HG02885 (cell line): Measurements from ENCODE around the gene RBM19.

Experiments used
- ATAC-seq: cut with Tn5 transposase; IDR thresholded peaks from one replicate; pipeline ENCODE4 v1.9.1; 2021; ENCODE audit warnings: mild to moderate bottlenecking; ENCODE audit not compliant: unreplicated experiment, poor library complexity

The RBM19 gene

GRCh38 chr12:113844495-113845210, 121.5 kb downstream of the RBM19 start:
- no peak for ATAC-seq

DNA sequence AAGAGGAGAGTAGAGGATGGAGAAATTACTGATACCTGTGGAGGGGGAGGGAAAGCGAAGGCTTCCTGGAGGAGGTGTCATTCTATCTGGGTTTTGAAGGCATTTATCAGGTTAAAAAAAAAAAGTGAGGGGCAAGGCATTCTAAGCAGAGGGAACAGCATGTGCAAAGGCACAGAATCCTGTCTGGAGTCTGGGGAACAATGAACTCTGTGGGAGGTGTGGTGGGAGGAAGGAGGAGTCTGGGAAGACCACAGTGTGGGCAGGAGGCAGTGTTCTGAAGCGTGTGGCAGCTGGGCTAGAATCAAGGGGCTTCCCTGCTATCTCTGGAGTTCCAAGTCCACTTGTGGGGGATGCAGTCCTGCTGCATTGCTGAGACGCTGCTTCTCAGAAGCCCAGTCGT, 123.4 kb downstream of the RBM19 start:
- ATAC-seq: no peak

- ATAC-seq: no peak
Measured at GRCh38 chr12:113841786-113842185, 124.3 kb downstream of the RBM19 start.

DNA sequence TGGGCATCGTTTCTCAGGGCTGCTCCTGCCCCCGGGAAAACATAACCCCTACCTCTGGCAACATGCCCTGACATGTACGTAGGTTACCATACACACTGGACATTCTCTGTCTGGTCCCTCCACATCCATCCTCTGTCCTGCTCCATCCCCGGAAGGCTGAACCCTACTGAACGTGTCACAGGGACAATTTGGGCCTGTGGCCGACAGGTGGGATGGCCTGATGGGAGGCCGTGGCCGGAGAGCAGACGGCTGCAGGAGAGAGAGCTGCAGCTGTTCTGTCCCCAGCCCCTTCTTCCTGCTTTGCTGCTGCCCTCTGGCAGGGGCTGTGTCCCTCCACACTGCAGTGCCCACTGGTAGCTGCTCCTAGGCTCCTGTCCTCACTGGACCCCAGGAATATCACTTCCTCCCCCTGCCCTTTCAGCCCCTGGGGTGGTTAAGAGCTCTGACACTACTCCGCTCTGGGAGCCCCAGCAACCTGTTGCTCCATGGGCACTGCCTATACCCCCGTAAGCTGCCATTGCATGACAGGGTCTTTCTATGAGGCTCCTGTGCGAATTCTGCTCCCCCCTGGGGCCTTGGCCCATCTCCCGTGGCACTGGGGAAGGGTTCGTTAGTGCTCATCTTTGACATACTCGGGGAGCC, 125.6 kb downstream of the RBM19 start:
- ATAC-seq: no peak

- no peak for ATAC-seq
Measured at GRCh38 chr12:113838896-113839295, 127.2 kb downstream of the RBM19 start.

DNA sequence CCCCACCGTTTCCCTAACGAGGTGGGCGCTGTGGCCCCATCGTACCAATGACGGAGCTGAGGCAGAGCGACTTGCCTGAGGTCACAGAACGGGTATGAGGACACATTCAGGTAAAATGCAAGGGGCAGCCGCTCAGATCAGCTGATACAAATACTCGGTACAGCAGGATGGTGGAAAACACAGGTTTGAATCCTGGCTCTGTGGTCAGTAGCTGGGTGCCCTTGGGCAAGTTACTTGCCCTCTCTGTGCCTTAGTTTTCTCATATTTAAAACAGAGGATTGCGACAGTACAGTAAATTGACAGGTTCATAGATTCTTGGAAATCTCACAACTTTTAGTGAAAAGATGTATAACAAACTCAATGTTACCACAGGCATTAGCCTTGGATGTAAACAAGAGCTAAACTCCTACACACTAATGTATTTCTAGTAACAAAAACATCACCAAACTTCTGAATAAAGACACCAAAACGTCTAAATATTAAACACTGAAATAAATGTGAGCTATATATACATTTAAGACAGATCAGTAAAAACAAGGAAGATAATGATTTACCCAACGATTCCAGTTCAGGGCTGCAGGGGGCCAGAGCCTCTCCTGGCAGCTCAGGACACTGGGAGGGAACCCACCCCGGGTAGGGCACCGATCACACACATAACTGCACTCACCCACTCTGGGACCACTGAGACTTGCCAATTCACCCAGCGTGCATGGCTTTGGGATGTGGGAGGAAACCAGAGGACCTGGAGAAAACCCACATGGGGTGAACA, 128.4 kb downstream of the RBM19 start:
- no peak for ATAC-seq

- no peak for ATAC-seq
Measured at GRCh38 chr12:113837084-113837483, 129.0 kb downstream of the RBM19 start.

- no peak for ATAC-seq
Measured at GRCh38 chr12:113835896-113836295, 130.2 kb downstream of the RBM19 start.

GRCh38 chr12:113835433-113835832, 130.7 kb downstream of the RBM19 start:
- no peak for ATAC-seq

DNA sequence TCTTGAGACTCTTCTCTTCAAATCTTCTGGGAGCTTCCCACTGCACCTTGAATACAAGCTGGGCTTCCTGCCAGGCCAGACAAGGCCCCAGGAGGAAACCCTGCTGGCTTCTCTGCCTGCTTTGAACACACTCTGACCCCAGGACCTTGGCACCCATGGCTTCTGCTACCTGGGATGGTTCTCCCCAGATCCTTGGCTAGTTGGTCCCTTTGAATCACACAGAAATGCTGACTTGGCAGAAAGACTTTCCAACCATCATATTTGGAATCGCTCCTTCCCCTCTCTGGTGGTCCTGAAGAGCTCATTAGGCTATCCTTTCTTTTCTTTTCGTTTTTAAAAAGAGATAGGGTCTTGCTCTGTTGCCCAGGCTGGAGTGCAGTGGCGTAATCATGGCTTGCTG, 132.7 kb downstream of the RBM19 start:
- ATAC-seq: no peak

DNA sequence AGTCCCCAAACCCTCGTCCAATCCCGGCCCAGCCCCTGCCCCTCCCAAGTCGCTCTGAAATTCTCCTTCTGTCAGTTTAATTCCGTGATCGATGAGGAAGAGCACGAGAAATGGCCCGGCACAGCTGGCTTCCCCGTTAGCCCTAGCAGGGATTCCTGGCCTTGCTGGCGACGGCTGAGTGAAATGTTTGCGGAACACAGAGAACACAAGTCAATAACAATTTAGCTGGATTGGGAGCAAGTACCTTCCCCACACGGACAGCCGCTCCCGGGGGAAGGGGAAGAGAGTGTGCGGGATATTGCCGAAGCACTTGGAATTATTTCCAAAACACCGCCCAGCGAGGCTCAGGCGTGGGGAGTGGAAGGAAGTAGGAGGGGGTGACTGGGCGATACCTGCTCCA, 134.6 kb downstream of the RBM19 start:
- ATAC-seq: no peak

GRCh38 chr12:113831016-113831415, 135.1 kb downstream of the RBM19 start:
- no peak for ATAC-seq

DNA sequence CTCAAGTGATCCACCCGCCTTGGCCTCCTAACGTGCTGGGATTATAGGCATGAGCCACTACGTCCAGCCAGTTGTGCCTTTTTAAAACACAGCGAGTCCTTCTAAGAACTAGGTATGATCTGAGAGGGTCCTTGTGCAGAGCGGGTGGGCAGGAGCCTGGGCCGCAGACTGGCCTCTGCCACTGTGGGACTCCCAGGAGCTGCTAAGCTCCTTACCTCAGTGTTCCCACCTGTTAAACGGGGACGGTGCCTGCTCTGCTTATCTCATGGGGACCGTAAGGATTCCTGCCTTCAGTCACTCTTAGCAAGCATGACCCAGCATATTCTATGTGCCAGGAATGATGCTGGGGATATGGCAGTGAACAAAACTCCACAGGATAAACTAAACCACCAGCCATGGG, 136.9 kb downstream of the RBM19 start:
- ATAC-seq: no peak

DNA sequence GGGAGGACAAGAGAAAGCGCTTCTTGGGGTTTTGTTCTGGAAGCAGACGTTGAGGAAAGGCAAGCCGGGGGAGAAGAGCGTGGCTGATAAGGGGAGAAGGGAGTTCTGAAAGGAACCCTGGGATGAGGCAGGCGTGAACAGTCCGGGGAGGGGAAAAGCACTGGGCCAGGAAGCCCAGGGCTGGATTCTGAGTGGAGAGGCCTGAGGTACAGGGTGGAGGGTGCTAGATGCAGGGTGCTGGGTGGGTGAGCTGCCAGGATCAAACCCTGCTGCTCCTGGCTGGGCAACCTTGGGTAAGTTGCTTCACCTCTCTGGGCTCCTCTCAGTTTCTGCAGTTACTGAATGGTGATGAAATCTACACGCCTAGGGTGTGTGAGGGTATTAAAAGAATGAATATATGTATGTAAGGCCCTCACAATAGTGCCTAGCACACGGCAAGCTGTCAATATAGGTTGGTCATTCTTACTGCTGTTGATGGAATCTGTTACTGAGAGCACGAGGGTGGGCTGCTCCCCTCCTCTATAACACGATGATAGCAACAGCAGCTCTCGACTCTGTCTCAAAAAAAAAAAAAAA, 138.5 kb downstream of the RBM19 start:
- no peak for ATAC-seq

DNA sequence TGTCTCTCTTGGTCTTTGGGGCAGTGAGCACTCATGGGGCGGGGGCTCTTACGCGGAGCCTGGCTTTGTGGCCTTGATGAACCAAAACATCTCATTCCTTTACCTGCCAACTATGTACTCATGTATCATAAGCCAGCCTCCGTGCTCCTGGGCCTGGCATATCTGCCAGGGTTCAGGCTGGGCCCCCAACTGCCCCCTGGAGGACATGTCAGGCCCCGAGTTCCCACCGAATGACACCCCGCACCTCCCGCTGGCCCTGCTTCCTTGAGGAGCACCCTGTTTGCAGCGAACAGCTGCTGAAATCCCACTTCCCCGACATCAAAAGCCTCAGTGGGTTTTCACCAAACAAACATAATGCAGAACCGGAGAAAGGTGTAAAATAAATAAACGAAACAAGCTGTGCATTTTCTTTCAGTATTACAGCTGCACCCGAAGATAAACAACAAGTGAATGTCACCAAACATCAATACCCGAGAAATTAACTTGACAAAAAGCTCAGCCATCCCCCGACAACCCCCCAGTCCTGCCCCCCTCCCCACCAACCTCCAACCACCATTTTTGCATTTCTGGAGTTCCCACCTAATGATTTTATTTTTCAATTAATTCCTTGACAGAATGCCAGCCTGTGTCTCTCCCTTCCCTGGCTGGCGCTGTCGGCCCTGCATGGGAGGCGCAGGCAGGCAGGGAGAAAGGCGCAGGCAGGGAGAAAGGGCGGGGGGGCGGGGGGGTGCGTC, 139.2 kb downstream of the RBM19 start:
- ATAC-seq: no peak

GRCh38 chr12:113825705-113826104, 140.4 kb downstream of the RBM19 start:
- no peak for ATAC-seq

GRCh38 chr12:113823816-113824215, 142.3 kb downstream of the RBM19 start:
- ATAC-seq: no peak

DNA sequence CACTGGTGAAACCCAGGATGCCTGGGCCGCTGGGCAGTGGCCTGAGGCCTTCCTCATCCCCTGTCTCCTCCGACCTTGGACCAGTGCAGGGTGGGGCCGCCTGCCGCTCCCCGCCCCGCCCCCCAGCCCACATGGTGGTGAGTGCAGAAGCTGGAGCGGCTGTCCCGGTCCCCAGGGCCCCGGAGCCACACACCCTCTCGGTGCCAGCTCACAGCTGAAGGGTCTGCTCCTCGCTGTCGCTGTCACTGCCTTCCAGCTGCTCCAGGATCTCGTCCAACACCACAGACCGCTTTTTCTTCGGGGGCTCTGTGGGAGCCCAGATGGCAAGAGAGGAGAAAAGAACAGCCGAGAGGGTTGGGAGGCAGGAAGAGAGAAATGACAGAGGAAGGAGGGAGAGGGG, 143.1 kb downstream of the RBM19 start:
- no peak for ATAC-seq

DNA sequence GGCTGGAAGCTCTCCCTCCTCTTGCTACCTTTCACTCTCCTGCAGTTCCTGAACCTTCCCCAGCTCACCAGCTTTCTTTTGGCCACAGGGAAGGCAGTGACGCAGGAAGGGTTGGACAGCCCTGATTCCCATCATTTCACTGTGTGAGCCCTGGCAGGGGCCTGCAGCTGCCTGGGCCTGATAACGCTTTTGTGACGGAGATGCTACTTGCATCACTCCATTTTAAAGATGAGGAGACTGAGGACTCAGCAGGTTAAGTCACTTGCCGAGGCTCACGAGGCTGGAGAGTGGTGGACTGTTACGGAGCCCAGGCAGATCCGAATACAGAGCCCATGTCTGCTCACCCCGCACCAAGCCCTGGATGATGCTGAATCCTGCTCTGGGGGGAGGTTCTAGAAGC, 145.3 kb downstream of the RBM19 start:
- ATAC-seq: no peak

GRCh38 chr12:113820309-113820708, 145.8 kb downstream of the RBM19 start:
- no peak for ATAC-seq
